Mucosa of descending colon (tissue), 3 donors: ENCODE results near the gene ANP32A. TPM values are rescaled to one million over a fixed set of nuclear protein-coding genes. Genes with fewer than 3 reads are reported as not detected.

Experiments used
- ATAC-seq: fragments of 200-7000 bp; cut with Tn5 transposase; one replicate; pipeline ENCODE4 v1.9.1; 2020; ENCODE audit warnings: mild to moderate bottlenecking, moderate library complexity
- DNase-seq, 3 donors: peaks; one replicate each; pipeline ENCODE4 v3.0.0-alpha.2; 2020
- H3K36me3 ChIP-seq: fragments of 200-600 bp; one replicate; pipeline ENCODE4 v1.8.0; 2021; ENCODE audit warnings: low read depth, mild to moderate bottlenecking
- H3K4me1 ChIP-seq: fragments of 200-600 bp; one replicate; pipeline ENCODE4 v1.8.0; 2021; ENCODE audit warnings: low read depth, mild to moderate bottlenecking
- H3K4me3 ChIP-seq: fragments of 200-600 bp; one replicate; pipeline ENCODE4 v1.8.0; 2021; ENCODE audit warnings: mild to moderate bottlenecking
- H3K9me3 ChIP-seq: fragments of 200-600 bp; one replicate; pipeline ENCODE4 v1.8.0; 2021; ENCODE audit warnings: mild to moderate bottlenecking
- CTCF ChIP-seq: fragments of 200-600 bp; IDR thresholded peaks from one replicate; pipeline ENCODE4 v1.8.0; 2022; ENCODE audit warnings: antibody characterized with exemption, mild to moderate bottlenecking
- intact Hi-C, 2 donors: fragments of 100-400 bp; cut with DNase I in 1 of 2; cut with micrococcal nuclease in 1 of 2; formaldehyde crosslinking; loops; one replicate each; pipeline versions ENCODE4 v1.11.0 to v1.11.1; 2022; cut with DNase I, micrococcal nuclease
- total RNA-seq, 3 donors: library from RNA; stranded (reverse); fragmentation: NEBNext Ultra II Directional in 2 of 3; extraction: Animal tissue kit (Norgen Biotek cat#: 25700) in 2 of 3; gene quantifications; one replicate each; pipeline versions ENCODE4 v1.2.1 to v1.2.4, GENCODE V29; 2021 to 2023
- donor health status: DM: no; HTN: no; CAD: no; lungs with moderate emphysema.
- donor health status: DM: no; HTN: no; CAD: no.
- donor health status: DM: no; HTN: yes; CAD: no.

Gene ANP32A
- total RNA-seq, 3 donors from 2014 or later: 101 to 113 (median 109) TPM

GRCh38 chr15:68734881-68735280, 85.8 kb downstream of the ANP32A start:
- Histone ChIP-seq H3K4me1 (peaks cover 4% of the 10 kb centered on the region), H3K36me3 (no peaks in the 10 kb centered on the region), H3K9me3 (no peaks in the 10 kb centered on the region), H3K4me3 (no peak overlapping the region)
- ATAC-seq (no peak), DNase-seq (no peak)
- no peak for TF ChIP-seq CTCF
- intact Hi-C loops: loop anchor here (10.0 kb wide), 1 partner anchor 140 kb away; no protein-coding TSS in a partner anchor

DNA sequence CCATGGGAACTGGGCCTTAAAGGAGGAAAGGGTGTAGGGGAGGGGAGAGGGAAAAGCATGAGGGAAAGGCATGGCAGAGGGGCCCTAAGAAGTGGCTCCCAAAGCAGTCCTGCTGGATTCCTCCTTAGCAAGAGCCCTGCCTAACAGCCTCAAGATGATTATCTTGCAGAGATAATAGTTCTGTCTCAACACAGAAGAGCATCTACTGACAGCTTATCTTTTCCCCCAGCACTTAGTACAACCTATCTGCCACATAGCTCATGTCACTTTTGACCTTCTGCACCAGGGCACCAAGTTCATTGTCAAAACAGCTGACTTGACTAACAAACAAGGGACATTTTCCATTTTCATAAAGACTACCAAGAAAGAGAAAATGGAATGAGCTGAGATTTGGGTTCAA, 86.3 kb downstream of the ANP32A start:
- Histone ChIP-seq H3K9me3 (no peaks in the 10 kb centered on the region), H3K36me3 (no peaks in the 10 kb centered on the region), H3K4me3 (no peak overlapping the region), H3K4me1 (peaks cover 4% of the 10 kb centered on the region)
- DNase-seq (no peak), ATAC-seq (no peak)
- no peak for TF ChIP-seq CTCF
- intact Hi-C loops: loop anchor here (10.0 kb wide), 1 partner anchor 140 kb away; no protein-coding TSS in a partner anchor

GRCh38 chr15:68733666-68734065, 87.0 kb downstream of the ANP32A start:
- intact Hi-C loops: loop anchor here (10.0 kb wide), 1 partner anchor 141 kb away; no protein-coding TSS in a partner anchor

DNA sequence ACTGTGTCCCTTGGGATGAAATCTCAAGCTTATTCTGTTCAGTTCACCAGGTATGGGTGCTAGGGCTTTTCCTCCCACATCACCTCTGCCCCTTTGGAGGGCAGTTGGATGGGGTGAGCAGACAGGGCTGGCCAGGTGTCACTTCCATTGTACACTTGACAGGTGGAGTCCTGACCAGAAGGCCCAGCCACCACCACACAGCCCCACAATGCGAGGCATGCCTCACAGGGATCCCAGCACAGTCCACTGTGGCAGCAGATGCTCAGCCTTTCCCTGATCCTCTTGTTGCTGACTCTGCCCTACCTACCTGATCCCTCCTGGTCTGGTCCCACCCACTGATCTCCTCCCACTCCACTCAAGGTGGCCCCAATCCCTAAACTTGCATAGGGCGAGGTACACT, 88.2 kb downstream of the ANP32A start:
- no peak for DNase-seq
- H3K4me3 ChIP-seq: no peak overlapping the region
- H3K4me1 ChIP-seq: peaks cover 4% of the 10 kb centered on the region
- H3K9me3 ChIP-seq: no peaks in the 10 kb centered on the region
- intact Hi-C loops: loop anchor here (10.0 kb wide), 1 partner anchor 142 kb away; no protein-coding TSS in a partner anchor
- ATAC-seq: no peak
- no peak for TF ChIP-seq CTCF
- no peaks in the 10 kb centered on the region for H3K36me3 ChIP-seq

More at GRCh38 chr15:68733666-68734065, 87.0 kb downstream of the ANP32A start:
- Histone ChIP-seq H3K4me1 (peaks cover 4% of the 10 kb centered on the region), H3K36me3 (no peaks in the 10 kb centered on the region), H3K9me3 (no peaks in the 10 kb centered on the region), H3K4me3 (no peak overlapping the region)
- ATAC-seq: no peak
- no peak for TF ChIP-seq CTCF
- DNase-seq: no peak

DNA sequence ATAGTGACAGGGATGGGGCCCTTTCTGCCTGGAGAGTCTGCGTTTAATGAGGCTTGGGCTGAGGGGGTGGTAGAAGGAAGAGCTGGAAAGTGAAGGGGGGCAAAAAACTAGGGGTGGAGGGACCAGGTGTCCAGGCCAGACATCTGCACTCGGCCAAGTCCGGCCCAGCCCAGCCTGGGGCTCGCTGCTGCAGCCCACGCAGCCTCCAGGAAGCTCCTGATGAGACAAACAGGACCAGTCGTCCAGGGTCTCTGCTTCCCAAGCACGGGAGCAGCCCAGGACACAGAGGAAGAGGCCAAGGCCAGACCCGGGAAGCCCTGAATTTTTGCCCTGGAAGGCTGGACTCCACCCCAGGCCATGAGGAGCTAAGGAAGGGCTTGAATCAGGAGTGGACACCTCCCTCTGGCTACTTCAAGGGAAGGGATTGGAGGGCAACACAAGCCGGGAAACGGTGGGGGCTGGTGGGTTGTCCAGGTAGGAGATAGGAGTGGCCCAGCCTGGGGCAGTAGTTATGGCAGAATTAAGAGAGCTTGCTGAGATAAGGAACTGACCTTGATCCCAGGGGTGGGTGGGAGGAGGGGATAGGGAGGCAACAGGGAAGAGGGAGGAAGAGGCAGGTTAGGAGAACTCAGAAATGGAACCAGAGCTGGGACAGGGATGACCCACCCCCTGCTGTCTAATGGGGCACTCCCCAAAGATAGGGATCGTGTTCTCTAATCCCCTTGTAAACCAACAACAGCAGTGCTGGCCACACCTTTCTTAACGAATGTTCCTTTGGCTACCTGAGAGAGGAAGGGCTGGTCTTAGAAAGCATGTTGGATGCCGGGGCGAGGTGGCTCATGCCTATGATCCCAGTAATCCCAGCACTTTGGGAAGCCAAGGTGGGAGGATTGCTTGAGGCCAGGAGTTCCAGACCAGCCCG, 89.5 kb downstream of the ANP32A start:
- Histone ChIP-seq H3K4me1 (peaks cover 4% of the 10 kb centered on the region), H3K9me3 (no peaks in the 10 kb centered on the region), H3K4me3 (no peak overlapping the region), H3K36me3 (no peaks in the 10 kb centered on the region)
- ATAC-seq: peak; percentile 70
- DNase-seq: no peak
- TF ChIP-seq CTCF: no peak
- intact Hi-C loops: loop anchor here (10.0 kb wide), 1 partner anchor 144 kb away; no protein-coding TSS in a partner anchor
